ENCODE data around the gene CLCNKA.

- TF ChIP-seq, protein P1, sequence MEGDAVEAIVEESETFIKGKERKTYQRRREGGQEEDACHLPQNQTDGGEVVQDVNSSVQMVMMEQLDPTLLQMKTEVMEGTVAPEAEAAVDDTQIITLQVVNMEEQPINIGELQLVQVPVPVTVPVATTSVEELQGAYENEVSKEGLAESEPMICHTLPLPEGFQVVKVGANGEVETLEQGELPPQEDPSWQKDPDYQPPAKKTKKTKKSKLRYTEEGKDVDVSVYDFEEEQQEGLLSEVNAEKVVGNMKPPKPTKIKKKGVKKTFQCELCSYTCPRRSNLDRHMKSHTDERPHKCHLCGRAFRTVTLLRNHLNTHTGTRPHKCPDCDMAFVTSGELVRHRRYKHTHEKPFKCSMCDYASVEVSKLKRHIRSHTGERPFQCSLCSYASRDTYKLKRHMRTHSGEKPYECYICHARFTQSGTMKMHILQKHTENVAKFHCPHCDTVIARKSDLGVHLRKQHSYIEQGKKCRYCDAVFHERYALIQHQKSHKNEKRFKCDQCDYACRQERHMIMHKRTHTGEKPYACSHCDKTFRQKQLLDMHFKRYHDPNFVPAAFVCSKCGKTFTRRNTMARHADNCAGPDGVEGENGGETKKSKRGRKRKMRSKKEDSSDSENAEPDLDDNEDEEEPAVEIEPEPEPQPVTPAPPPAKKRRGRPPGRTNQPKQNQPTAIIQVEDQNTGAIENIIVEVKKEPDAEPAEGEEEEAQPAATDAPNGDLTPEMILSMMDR (IDR thresholded peaks at IDR 0.05): no peak
- no peak for TF ChIP-seq ZFX (IDR thresholded peaks at IDR 0.05; ENCODE audit: borderline replicate concordance)
Observed at GRCh38 chr1:16028237-16029002, 6.6 kb downstream of the CLCNKA start.
